GM19240 (cell line): ENCODE data around the gene QRFP.

Source experiments
- DNase-seq: peaks from one replicate; pipeline ENCODE4 v3.0.0; 2011; ENCODE audit warnings: low spot score; ENCODE audit not compliant: insufficient read length

The QRFP gene

DNA sequence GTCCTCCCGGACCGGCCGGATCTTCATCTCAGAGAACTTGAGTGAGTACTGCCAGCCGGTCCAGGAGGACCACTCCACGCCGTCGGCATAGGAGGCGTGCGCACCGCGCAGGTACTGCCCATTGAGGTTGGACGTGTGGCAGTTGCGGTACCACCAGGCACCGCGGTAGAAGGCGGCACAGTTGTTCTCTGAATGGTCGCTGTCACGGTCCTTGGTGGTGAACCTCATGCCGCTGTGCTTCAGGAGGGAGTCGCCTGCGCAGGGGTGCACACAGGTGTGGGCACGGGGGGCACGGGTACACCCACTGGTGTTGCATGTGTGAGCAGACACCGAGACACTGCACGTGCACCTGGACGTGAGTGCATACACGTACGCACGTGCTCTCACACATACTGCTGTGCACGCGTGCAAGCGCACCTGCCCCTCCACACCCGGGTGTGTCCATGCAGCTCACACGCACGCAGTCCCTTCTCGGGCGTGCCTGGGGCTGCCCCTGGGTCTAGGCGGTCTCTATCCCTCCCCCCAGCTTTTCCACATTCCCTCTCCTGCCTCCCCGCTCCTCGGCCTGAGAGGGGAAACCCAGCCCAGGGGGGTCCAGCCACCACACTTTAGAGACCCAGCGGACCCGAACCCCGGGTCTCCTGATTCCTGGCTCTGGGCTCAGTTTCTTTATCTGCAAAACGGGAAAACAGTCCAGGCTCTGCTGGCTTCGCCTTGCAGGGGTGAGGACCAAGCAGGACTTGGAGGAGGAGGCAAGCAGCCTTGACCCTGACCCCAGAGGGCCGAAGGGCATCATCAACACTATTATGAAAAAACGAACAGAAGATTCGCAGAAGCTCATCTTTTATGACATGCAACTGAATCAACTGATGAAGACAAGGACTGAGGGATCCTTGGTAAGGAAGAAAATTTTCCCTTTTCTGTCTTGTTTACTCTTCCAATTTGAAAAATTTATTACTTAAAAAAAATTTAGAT lies 7.7 kb upstream of the QRFP start:
- DNase-seq = no peak

DNA sequence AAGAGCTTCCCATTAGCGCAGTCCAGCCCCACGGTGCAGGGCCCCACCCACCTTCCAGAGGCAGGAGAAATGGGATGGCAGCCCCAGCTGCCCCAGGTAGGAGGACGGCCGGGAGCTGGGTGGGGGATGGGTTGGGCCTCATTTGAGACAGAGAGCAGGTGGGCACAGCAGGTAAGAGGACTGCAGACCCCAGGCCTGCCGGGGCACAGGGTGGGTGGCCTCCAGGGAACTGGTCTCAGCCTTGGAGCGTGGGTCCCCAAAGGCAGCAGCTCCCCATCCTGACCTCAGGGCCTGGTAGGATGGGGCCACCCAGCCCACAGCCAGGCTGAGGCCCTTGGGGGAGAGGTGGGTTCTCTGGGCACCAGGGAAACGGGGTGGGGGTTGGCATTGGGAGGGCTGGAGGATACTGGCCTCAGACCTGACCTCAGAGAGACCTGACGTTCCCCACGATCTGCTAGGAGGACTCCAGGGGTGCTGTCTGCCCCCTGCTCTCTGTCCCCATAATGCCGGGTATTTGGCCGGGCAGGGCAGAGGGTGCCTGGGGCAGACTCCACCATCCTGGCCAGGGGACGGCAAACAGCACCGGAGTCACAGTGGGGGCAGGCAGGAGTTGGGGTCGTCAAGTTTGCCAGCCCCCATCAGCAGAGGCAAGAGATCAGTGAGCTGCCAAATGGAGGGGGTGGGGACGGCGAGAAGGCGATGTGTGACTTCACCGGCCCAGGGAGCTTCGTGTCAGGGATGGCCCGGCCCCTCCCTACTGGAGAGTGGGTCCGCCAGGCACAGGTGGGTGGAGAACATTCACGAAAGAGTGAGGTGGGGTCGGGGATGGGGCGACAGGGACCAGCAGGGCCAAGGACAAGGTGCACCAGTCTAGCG lies 6.8 kb upstream of the QRFP start:
- no peak for DNase-seq

DNA sequence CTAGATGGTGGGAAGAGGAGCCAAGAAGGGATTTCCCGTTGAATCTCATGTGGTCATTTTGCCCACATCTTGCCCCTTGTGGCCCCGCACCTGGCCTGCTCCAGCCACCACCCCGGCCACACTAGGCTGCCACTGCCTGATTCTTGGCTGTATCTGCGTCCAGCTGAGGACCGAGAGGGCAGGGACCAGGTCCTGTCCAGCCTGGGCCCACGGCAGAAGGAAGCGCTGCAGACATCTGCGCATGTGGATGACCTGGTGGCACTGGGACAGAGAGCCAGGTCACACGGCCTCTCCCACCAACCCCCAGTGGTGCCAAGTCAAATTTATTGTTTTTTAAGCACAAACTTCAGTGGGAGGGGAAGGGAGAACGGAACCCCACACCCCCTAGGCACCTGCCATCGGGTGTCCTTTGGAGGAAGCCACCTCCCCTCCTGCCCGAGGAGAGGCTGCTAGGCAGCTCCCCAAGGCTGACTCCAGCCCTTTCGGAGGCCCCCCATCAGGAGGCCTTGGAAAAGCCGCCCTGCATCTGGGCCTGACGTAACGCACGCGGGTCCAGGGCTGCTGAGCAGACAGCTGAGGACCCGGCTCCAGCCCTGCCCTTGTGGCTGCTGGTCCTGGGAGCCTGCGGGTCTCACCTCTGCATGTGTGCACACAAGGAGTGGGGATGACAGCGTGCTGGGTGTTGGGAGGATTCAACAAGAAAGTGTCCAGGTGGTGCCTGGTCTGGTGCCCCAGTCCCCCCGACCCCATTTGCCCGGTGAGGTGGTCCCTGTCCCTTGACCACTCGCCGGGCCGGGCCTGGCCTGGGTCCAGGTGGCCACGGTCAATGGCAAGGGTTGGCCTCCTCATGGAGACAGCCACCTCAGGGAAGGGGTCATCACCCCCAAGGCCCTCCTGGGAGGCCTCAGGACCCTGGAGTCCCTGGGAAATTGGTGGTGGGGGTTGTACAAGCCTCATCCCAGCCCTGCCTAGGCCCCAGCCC lies 5.9 kb upstream of the QRFP start:
- DNase-seq = no peak

DNA sequence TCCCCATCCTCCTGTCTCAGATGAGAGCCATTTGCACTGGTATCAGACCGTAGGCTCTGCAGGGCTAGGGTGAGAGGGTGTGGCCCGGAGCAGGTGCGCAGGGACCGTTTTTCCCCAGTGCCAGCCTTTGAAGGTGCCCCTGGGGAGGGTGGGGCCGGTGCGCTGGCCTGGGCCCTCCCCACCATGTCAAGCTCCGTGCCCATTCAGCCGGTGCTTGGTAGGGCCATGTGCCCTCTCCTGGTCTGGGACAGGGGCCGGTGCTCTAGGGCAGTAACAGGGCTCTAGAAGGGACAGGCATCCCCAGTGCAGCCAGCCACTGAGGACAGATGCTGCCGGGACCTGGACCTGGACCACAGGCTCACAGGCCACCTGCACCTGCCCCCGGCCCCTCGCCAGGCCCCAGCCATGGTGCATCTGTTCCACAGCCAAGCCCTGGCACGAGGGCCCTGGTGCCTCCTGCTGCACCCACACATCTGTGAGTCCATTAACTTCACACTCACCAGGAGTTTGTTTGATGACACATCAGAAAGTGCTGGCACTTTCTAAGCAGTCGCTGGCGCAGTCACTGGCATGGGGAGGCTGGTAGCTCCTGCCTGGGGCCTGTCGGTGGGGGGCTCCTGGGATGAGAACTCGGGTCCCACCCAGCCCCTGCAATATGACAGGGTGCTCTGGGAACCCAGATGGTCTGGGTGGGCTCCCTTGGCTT lies 5.0 kb upstream of the QRFP start:
- DNase-seq = no peak

DNA sequence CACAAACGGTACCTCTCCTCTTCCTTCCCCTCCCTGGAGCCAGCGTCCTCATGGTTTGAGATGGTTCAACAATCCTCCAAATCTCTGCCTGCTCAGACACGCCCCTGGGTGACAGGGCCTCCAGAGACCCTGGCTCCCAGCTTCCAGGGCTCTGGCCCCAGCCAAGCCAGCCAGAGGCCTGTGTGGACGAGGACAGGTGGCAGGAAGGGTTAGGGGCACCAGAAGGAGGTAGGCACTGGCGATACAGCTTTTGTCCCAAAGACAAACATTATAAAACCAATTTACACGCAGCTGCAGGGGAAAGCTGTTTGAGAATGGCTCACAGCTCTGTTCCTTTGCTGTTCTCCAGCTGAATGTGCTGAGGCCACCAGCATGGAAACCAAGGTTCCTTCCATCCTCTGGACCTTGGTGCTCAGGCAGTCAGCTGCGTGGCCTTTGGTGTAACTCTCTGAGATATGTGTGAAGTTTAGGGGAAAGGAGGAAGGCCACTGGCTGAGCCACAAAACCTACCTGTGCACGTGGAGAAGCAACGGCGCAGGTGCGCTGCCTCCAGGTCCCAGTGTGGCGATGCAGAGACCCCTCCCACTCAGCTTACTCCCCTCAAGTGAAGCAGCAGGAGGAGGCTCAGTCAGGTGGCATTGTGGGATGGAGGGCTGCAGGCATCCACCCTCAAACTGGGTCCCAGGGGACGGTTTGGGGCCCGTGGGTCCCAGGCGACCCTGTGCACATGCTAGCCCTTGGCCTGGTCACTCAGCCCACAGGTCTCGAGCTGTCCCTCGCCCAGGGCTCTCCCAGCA lies 4.3 kb upstream of the QRFP start:
- DNase-seq = no peak

DNA sequence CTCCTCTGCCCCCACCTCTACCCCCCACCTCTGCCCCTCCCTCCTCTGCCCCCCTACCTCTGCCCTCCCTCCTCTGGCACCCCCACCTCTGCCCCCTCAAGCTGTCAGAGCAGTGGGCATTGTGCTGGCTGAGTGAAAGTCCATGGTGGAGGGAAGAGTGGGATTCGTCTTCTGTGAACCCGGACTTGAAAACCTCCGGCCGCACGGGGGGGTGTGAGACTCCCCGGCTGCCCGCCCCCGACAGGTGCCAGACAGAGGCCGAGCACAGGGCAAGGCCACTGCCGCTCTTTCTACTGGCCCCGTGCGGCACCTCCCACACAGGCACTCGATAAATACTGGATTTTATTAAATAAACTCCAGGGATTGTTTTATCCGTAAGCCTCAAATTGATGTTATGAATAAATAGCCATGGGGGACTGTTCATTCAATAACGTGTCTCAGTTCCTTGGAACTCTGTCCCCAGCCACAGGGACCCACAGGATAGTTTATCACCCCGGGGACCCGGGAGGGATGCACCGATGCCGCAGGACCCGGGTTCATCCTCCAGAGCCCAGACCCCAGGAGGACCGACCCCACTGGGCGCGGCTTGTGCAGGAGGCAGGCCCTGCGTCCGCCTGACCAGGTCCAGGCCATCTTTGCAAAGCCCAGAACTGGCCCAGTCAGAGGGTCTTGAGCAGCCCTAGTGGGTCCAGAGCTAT lies 2.6 kb upstream of the QRFP start:
- DNase-seq = no peak

DNA sequence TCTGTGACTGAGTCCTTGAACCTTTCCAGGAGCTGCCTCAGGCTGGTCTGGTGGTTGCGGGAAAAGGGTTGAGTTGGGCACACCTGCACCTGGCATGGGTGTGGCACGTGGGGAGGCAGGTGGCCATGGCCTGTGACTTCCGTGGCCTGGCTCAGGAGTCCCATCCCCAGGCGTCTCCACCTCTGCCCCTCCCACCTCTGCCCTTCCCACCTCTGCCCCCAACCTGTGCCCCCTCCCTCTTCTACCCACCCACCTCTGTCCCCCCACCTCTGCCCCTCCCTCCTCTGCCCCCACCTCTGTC lies 1.9 kb upstream of the QRFP start:
- DNase-seq = no peak

DNA sequence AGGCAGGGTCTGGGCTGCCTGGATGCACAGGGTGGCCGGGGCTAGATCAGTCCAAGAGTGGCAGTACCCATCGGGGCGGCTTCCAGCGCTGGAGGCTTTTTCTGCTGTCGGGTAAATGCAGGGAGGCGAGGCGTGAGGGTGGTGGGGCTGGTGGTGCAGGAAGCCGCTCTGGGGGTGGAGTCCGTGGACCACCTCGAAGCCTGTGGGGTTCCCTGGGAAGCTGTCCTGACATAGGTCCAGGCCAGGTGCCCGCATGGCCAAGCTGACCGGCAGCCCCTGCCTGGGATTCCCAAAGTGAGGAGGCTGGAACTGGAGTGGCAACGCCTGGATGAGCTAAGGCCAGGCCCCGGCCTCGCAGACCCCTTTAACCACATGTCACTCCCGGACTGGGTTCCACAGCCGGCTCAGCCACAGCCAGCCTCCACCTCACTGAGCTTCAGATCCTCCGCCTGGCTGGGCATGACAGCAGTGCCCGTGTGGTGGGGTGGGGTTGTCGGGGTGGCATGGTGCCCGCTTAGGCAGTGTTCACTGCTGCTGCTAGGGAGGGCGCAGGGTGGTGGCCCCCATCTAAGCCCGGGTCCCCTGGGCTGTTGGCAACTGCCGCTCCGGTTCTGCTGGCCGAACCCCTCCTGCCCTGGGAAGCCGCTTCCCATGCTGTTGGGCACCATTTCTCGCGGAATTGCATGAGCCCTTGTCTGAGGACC lies 1.4 kb upstream of the QRFP start:
- DNase-seq = no peak

DNA sequence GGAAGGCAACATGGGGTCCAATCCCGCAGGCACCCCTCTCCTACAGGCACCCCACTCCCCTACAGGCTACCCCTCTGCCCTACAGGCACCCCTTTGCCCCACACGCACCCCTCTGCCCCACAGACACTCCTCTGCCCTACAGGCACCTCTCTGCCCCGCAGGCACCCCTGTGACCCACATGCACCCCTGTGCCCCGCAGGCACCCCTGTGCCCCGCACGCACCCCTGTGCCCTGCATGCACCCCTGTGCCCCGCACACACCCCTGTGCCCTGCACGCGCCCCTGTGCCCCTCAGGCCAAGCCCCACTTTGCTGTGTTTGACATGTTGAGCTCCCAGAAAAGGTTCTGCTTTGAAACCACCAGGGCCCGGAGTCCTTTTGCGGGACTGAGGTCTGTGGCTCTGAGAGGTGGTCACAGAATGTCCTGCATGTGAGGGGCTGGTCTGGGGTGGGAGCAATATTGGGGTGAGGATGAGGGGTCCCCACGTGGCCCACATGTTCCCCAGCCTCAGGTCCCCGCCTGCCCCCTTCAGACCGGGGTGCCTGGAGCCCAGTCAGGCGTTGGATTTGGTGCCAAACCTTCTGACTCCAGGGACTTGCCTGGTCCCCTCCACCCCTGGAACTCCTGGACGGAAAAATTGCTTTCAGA lies 616 bp upstream of the QRFP start:
- DNase-seq = no peak

DNA sequence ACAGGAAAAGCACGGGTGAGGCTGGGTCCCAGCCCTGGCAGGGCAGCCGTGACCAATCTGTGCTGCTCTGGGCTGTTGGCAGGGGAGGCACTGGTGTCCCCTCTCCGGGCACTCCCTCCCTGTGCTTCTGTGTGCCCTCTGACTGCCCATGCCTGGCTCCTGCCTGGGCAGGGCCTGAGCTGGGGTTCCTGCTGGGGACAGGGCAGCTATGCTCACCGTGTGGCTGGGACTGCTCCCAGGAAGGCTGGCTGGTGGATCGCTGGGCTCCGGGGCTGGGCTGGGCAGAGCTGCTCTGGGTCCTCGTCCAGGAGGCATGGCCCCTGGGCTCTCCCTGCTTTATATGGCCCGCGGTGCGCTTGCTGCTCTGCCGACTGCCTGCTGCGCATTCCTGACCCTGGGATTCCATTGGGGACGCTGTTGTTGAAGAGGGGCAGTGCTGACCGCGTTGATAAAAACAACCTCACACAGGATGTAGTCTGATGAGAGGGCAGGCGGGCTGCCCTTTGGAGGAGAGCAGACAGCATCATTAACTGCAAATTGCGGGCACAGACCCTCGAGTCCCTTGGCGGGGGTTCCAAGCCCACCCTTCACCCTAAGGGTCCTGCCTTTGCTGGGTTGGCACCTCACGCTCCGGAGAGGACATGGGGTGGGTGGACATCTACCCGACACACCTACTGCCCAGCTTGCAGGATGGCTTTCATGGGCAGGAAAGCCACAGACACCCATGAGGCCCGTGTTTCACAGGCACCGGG lies 955 bp downstream of the QRFP start:
- DNase-seq = no peak

DNA sequence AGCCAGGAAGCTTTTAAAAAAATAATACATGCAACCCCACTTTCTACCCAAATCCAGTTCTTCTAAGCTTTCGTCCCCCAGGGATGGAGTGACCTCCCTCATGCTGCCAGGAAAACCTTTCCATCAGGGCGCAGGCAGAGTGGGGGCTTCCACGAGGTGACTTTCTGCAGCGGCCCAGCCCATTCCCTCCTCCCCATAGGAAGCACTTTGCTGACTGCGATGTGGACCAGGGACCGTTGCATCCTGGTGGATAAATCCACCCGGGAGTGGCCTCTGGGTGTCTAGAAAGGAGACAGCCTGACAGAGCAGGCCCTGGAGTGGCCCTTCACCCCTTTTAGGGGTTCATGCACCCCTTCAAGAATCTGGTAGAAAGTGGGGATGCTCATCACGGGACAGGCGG lies 1.6 kb downstream of the QRFP start:
- no peak for DNase-seq

DNA sequence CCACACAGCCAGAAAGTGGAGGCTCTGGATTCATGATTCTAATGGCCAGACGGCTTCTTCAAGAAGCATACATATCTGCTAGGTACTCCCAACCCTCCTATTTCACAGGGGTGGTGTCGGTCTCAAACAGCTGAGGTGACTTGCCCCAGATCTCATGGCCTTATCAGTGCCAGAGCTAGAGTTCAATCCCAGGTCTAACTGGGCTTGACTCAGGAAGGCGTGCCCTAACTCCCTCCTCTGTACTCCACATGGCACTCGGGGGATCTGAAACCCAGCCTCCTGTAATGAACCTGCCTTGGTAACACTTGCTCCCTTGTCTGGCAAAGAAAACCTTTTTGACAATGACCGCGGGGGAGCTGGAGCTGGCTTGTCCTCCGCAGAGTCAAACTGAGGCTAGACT lies 2.1 kb downstream of the QRFP start:
- DNase-seq = no peak

DNA sequence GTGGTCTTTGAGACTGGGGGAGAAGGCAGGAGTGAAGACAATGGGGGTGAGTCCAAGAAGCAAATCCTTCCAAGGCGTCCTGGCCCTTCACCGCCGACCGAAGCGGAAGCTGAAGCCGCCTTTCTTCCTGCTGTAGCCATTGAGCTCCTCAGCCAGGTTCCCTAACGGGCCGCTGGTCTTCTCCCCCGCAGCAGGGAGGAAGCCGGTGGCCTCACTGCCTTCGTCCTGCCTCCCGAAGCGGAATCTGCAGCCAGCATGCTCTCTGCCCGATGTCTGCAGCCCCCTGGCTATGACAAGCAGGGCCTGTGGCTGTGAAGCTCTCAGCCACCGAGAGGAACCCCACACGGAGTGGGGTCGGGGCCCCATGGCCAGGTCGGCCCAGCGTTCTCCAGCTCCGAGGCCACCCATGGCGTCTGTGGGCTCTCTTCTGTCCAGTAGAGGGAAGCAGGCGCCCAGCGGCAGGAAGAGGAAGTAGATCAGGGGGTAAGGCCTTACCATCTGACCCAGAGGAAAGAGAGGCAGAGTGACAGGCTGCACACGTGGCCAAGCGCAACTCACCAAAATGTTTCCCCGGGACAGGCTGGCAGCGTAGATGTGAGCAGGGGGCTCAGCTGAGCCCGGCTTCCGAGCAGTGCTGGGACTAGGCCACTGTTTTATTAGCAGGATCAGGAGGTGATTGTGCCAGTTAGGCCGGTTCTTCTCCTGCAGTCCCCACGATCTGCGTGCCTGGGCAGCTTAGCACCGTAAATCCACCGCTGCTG lies 3.1 kb downstream of the QRFP start:
- no peak for DNase-seq

DNA sequence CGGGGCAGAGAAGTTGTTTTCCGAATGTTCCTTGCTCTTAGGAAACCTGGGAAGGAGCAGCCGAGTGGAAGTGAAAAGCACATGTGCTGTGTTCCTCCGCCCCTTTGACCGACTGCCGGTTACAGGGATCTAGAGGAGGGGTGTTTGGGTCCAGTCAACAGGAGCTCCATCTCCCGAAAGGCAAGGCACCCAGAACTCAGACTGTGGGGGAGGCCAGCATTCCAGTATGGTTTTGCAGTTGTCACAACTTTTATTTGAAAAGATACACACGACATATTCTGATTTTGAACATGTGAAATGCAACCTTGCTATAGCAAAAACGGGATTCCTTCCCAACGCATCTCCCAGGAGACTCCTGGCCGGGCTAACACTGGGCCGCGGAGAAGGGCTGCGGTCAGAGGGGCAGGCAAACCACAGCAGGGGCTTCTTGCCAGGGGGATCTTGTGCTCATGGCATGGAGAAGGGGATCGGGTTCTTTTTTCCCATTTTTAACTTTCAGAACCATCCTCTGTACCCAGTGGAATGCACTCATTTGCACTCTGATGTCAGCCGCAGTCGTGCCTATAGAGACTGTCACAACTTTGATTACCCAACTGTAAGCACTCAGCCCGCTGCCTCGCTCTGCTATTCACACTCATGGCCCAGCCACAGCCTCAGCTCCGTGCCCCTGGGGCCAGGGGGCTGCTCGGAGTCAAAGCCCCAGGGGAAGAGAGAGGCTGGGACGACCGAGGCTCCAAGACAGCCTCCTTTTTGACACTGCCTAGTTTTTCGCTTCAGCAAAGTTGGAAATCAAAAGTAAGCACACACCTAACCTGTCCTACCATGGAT lies 3.9 kb downstream of the QRFP start:
- no peak for DNase-seq

DNA sequence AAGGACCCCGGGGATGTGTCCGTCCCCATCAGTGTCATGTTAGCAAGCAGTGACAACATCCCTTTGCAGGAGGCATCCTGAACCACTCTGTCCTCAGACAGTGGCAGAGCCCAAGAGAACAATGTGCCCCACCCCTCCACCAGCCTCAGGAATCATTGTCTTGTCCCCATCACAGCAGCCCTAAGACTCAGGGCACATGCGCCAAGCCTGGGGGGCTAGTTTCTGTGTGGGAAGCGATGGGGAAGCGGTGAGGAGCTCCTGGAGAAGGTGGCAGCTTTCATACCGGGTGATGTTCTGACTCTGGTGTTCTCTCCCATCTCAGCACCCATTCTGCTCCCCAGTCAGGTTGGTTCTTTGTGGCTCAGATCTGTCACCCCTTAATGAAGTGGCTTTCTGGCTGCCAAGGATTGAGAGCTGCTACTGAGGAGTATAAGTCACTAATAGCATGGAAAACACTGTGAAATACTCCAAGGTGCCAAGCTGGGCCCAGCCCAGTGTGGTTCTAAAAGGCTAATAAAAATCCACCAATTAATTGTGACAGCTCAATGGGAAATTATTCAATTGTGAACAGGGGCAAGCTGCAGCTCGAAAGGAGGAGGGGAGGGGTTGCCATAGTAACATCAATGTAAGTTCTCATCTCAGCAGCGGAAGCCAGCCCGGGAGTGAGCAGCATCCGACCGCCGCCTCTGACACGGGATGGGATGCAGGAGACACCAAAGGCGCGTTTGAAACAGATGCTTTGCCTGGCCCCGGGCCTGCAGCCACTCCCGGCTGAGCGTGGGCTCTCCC lies 4.7 kb downstream of the QRFP start:
- DNase-seq = no peak
